ENCODE measurements around the gene LRRFIP2.

DNA sequence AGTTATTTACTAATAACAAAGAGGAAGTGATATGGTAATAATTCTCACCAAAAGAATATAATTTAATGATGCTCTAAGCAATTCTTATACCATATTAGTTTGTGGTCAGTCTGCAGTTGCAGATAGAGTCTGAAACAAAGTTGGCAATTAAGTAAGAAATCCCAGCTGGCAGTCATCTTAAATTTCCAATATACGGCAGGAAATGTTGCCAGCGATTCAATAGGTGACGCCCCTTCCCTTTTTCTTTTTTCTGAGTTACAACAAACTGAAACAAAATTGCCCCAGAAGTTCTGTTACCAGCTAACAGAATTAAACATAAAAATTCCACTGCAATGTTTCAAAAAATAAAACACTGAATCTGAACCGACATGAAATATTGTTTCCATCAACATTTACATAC, 26.7 kb downstream of the LRRFIP2 start:
- TF ChIP-seq ARNT (IDR thresholded peaks at IDR 0.05): no peak
- no peak for TF ChIP-seq NFRKB (IDR thresholded peaks at IDR 0.05)
- TF ChIP-seq BHLHE40 (IDR thresholded peaks at IDR 0.05; ENCODE audit: borderline replicate concordance): no peak
- TF ChIP-seq ELF4 (IDR thresholded peaks at IDR 0.05): no peak
- no peak for TF ChIP-seq SP1 (IDR thresholded peaks at IDR 0.05)
- no peak for TF ChIP-seq FOXA1 (IDR thresholded peaks at IDR 0.05)
- TF ChIP-seq SUZ12 (IDR thresholded peaks at IDR 0.05): no peak
- no peak for TF ChIP-seq ZNF384 (IDR thresholded peaks at IDR 0.05)
- no peak for TF ChIP-seq LEF1 (IDR thresholded peaks at IDR 0.05; ENCODE audit: borderline replicate concordance)
